ENCODE measurements around the gene CAPZB.

CAPZB gene

DNA sequence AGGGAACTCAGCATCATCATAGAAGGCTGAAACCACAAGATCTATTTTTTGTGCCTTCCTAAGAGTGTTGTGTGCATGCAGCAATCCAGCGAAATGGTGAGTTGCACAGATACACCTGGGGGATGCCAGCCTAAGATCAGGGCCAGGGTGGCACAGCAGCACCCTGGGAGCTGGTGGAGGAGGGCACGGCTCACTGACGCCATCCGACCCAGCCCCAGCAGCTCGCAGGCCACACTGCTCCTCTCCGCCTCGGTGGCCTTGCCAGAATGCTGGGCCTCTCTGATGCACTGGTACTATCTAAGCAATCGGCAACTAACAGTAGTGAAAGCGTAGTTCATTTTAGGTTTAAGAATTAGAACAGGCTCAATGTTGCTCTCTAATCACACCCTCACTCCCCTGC lies 37.8 kb downstream of the CAPZB start:
- no peak for DNase-seq

DNA sequence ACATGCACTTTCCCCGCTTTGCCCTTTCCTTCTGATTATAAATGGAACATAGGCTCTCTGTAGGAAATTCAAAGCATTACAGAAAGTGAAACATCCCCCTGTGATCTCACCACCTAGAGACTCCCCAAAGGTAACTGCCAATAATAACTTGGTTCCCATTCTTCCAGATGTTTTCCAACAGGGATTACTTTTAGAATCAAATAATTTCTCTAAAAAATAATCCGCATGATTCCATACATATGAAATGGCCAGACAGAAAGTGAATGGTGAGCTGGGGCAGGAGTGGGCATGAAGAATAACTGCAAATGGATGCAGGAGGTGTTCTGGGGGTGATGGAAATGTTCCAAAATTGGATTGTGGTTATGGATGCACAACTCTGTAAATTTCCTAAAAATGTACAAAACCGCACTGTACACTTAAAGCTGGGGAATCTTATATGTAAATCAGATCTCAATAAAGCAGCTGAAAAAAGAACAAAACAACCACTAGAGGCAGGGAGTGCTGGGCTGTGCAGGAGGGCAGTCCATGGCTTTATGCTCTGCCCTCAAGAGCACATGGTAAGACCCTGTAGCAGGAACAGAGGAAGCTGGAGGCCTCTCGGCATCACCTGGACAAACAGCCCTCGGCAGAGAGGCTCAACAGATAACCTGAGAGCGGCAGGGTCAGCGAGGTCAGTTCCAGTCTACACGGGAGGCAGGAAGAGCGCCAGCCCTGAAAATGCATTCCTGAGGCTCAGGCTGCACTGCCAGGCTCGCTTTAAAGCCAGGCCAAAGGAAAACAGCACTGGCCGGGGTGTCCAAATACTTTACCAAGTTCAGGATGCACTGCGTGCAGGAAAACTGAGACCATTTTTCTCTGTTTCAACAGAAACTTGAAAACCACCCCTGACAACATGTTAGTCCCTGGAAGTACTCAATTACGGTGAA lies 39.7 kb downstream of the CAPZB start:
- DNase-seq: no peak

DNA sequence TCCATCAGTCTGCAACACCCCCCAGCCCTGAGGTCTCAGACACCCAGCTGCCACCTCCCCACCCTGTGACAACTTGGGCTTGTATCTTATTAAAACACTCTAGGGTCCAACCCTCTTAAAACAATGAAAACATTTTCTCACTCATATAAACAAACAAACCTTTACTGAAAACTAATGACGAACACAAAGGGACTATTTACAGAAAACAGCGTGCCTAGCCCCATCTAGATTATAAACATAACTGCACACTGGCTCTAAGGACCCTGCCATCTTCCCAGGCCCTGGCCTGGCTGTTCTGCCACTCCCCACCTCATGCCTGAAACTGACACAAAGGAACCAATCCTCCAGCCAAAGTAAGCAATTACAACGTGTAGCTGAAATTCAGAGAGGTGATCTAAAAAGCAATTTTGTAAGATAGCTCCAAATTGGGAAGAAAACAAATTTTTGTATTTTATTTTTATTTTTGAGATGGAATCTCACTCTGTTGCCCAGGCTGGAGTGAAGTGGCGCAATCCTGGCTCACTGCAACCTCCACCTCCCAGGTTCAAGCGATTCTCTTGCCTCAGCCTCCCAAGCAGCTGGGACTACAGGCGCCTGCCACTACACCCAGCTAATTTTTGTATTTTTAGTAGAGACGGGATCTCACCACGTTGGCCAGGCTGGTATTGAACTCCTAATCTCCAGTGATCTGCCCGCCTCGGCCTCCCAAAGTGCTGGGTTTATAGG lies 40.9 kb downstream of the CAPZB start:
- no peak for DNase-seq

DNA sequence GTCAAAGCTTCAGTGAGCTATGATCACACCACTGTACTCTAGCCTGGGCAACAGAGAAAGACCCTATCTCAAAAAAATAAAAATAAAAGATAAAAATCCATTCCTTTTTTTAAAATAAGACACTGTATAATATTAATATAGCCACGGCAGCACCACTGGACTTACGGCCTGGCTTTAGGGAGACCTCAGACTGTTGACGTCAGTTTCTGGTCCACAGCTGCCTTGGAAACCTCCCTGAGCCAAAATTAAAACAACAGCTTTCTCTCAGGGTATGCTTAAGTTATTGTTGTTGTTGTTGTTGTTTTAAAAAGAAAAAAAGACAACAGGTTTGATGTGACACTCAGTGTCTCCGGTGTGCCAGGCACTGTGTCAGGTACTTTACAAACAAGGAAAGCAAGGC lies 42.0 kb downstream of the CAPZB start:
- no peak for DNase-seq

DNA sequence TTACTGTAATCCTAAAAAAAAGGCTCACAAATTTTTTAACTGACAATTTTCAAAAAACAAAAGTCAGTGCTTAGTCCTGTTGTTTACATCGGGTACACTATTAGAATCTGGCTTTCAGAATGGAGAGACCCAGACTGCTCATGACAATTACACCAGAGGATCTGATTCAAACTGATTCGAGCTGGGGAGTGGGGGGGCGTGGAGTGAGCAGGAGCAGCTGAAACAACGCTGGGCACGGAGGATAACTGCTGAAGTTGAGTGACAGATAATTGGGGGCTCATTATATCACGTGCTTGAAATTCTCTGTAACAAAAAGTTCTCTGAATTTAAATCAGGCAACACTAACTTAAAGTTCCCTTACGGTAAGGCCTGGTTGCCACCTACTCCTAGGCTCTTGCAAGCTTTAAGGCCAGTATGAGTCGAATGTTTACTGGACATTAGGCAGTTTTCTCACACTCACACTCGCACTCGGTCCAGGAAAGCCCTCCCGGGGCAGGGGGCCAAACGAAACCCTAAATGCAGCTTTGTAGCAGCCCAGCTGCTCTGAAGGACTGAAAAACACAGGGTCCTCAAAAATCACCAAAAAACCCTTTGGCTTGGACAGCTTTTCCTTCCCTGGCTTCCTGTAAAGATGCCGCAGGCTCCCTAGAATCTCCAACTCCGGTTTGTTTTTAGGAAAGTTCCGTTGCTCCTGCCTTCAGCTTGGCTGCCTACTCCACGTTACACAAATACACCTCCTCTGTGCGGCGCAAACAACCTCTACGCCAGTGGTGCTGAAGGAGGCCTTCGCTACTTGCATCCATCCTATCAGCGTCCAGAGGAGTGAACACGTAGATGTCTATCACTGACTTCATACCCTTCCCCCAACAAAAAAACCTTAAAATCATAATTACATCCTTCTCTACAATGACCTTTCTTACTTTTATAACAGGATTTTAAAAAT lies 42.9 kb downstream of the CAPZB start:
- no peak for DNase-seq

DNA sequence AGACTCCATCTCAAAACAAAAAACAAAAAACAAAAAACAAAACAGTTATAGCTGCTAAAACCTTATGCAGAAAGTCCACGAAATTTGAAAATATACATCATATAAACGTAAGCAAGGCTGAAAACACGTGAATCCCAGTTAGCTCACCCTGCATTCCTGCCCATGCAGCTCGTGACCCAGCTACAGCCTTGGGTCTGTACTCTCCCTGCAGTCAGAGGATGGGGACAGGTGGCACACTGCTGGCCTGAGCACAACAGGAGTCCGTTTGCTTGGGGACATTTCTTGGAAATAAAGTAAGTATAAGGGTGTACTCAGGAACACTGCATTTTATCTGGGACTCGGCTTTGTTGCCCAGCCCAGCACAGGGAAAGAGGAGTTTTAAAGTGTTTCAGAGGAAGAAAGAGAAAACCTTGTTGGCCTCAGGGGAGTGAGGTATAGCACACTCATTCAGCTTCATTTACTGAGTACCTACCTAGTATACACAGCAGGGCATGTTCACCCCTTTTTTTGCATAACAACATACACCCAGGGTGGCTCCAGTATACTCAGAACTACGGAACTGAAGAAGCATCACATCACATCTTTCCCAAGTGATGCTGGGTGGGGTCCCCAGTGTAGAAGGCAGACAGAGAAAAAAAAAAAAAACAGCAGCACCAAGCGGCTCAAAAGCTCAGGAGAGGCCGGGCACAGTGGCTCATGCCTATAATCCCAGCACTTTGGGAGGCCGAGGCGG lies 44.1 kb downstream of the CAPZB start:
- no peak for DNase-seq

DNA sequence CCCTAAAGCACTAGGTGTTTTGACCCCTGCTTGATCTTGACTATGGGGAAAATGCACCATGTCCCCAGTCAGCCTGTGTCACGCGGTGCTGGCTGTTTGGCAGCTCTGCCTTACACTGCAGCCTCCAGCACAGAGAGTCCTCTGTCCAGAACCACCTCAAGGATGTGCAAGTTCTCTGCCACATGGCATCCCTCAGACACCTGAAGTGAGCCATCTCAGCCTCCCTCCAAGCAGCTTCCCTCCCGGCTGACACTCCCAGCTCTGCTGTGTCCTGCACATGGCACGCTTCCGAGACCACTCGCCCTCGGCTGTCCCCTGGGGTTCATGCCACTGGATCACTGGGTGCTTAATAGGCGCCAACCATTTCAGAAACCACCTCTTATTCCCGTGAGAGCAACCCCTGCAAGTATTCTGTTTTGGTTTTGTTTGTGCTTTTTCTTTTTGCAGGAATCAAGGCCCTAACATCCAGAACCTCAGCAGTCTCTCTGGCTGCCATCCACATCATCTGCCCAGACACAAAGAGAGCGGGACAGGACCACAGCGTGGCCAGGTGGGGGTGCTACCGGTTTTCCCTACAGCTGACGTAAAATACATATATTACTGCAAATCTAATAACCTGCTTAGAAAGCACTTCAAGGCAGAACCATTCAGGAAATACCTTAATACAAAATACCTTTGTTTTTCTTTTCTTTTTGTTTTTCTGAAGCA lies 45.7 kb downstream of the CAPZB start:
- no peak for DNase-seq

DNA sequence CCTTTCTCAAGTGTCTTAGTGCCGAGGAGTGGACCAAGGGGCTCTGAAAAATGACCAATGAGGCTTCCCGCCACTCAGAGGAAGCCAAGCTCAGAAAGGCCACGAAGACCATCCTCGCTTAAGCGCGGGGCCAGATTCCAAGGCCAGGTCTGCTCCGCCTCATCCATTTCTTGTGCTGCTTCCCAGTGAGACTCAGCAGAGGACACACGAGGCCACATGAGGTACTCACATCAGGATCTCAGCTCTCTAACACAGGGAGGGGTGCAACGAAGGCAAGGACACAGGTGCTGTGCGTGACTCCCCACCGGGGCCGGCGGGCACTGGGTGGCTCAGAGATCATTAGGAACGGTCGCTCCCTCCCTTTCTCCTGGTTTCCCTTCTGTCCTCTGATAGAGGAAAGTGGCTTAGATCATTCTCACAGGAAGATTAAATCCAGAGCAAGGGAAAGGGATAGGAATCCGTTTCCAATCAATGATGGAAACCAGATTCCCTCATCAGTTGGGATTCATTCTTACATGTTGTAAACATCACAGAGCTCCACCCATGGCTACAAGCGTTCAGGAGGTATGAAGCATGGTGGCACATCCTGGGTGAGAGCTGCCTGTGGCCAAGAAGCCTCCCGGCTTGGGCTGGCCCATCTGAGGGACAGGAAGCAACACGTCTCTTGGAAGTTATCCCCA lies 46.7 kb downstream of the CAPZB start:
- DNase-seq: no peak

DNA sequence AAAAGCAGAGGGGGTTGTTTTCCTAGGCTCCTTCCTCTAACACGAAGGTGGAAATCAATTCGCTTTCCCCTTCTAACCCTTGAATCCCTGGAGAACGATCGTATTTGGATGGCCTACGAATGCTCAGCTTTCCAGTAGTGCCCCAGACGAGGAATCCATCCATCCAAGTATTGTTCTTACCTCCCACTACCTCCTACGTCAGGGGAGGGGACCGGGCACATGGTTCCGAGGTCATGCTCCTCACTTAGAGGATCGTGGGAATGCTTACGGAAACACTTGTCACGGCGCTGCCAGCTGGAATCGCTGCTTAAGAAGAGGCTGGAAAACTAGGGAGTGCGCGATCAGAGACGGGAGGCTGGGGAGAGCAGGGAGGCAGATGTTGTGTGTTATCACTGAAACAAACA lies 47.4 kb downstream of the CAPZB start:
- no peak for DNase-seq

DNA sequence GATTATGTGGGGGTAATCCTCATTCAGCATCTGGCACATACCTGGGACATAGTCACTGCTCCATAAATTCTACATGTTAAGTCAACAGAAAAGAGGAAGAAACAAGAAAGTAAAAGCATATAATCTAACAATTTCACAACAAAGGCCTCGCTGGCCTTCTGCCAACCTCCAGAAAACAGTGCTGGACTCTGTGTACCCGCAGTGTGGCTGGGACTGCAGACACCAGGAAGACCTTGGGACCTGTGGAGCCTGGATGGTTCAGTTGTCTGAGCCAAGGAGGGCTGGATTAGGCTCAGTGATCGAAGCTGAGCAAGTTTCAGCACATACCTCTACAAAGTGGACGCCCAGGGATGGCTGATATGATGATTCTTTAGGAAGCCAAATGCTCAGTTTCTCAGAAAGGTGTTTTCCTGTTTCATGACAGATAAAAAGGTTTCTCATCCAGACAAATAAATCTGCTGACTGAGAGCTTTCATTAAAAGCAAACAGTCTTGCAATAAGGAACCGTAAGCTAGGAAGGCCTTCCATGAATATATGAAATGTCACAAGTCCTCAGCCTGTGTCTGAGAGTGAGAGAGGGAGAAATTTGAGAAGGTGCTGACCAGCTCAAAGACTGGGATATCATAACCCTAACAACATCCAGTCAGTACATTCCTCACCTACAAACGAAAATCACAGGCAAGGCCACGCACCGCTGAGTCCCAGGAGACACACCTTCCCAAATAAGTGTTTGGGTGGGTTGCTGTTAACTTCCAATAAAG lies 48.4 kb downstream of the CAPZB start:
- DNase-seq: no peak

DNA sequence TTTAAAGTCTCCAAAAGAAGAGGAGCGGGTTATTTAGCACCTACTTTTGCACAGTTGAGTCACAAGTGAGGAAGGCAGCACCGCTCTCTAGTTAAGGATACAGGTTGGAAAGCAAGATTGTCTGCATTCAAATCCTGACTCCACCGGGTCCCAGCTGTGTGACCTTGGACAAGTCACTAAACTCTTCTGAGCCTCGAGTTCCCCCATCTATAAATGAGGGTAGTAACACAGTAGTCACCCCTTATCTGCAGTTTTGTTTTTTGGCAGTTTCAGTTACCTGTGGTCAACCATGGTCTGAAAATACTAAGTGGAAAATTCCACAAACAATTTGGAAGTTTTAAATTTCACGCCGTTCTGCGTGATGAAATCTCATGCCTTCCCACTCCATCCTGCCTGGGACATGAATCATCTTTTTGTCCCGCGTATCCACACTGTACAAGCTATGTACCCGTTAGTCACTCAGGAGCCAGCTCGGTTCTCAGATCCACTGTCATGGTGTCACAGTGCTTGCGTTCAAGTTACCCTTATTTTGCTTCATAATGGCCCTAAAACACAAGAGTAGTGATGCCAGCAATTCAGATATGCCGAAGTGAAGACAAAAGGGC lies 49.4 kb downstream of the CAPZB start:
- no peak for DNase-seq

DNA sequence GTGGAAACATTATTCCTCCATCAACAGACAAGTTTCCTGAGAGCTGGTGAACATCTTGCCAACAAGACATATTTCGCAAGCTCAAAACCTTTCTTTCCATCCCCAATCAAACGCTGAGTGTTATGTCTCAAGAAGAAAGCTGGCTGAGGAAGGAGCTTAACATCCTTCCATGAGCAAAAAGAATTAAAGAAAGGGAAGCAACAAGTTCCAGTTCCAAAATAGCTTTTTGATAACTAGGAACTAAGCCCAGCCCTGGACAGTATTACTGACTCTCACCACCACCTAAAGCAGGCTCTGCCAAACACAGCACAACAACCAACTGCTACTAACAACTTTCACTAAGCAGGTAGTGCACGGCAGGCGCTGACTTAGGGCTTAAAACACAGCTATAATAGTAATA lies 50.2 kb downstream of the CAPZB start:
- DNase-seq: no peak

DNA sequence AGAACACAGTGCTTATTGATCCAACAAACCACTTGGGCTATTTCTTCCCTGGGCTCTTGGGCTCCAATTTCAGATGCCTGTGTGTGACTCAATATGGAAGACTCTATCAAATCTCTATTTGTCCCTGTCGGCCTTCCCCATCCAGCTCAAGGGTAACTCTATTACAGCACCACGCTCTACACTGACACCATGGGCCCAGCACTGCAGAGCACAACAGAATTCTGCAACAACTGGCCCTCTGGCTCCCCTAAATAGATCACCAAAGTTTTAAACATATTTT lies 51.7 kb downstream of the CAPZB start:
- no peak for DNase-seq

DNA sequence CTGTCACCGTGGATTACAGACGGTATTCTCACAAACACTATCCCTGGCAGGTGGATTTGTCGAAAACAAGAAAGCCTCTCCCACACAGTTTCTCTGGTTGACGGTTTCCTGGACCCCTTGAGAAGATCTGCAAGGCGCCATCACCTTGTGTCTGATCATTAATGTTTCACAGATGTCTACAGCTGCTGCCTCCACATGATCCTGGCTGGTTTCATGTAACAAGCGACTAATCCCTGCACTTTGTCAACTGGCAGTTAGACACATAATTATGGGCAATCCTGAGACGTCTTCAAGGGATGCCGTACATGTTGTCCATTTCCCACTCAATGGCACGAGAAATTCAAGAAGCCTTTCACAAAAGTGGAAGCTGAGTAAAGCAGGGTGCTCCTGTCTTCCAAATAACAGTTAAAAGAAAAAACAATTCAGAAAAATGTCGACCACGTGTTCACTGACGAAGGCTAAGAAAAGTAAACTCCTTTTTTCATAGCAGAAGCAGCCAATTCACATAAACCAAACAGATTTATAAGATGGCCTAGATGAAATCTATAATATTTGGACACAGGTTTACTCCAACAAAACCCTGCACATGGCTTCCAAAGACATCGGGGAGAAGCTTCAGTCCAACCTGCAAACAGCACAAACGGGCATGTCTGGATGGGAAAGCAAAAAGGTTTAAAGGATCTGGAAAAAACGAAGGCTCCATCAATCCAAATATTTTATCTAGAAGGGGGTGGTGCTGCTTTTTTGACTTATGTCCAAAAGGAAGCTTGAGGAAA lies 52.2 kb downstream of the CAPZB start:
- DNase-seq: no peak

DNA sequence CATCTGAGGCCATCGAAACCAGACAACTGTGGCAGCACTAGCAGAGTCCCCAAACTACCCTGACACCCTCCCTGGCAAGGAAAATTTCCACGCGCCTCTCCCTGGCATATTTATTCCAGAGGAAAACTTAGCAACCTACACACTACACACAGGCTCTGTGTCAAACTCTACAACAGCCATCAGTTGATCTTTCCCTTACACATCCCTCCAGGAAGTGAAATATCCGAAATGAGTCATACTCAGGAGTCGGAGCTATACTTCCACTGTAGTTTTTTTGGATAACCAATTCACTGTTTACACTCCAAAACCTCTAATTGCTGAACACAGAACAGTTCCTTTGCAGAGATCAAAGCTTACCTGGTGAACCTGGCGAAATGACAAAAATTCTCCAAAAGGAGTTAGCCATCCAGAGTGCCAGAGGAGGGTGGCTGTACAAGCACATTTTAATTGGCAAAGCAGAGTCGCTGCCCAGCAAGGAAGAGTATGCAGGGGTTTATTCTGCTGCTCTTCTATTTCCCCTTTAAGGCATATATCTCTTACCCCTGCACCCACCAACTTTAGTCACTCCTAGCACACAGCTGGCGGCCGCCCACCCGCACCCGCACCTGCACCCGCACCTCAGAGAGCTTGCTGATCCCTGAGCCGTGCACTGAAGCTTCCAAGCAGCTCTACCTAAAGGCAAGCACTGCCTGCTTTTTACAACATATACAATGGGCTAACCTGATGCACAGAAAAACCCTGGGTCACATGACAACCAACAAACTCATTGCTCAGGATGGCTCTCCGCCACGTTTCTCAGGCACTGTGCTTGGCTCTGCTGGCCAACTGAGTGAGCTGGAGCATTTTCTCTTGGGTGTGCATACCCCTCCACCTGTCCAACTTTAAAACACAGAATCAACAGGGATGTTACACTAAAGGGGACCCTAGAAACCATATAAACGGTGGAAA lies 54.9 kb downstream of the CAPZB start:
- DNase-seq: no peak

DNA sequence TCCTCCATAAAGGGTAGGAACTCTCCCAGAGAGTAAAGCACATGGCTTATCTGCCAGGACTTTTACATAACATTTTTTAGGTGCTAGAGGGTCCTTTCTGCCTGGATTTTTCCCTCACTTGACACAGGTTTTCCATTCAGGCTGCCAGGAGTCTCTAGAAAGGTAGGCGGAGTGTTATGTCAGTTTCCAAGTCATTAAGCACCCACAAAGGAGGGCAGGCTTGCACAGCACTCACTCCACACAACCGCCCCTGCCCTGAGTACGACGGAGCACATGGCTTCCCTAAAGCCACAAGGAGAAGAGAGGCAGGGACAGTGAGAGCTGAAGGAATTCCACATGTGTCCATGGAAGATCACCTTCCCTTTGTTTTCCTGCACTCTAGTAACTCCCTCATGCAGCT lies 55.7 kb downstream of the CAPZB start:
- DNase-seq: no peak

DNA sequence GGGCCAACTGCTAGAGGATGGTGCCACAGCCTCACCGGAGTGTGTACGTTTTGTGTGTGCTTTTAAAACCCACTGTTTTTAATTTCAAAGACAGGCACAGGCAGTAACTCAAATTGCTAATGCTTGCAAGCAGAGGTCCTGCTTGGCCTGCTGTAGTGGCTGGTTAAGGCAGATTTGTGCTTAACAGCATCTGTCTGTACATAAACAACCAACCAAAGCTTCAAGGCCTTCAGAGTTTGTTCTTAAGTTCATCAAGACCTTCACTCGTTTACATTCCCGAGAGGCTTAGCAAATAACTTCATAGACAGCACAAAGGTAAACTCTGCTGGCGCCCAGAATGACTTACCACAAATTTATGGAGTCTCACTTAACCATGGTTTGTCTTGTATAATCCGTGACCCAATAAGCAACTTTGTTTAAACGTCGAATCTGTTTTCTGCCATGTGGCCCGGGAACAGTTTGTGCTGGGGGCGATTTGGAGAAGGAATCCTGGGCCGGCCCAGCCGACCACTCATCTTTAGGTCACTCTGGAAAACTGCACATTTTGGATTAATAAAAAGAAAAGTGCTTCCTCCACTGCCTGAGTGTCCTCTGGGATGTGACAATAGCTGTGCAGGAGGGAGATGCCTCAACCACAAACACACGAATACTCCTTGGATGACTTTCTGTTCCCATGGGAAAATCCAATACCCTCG lies 58.1 kb downstream of the CAPZB start:
- DNase-seq: no peak
